SK-N-SH treated with all-trans-retinoic acid at 6 μM for 48 hours (cell line): ENCODE data around the gene VAV3.

Experiments
- ATAC-seq: fragments of 200-7000 bp; cut with Tn5 transposase; 3 replicates; pipeline ENCODE4 v1.9.1; 2020; ENCODE audit warnings: mild to moderate bottlenecking, moderate library complexity
- ARNTL ChIP-seq: fragments of 450-650 bp; formaldehyde crosslinking; IDR thresholded peaks from 2 replicates; pipeline ENCODE4 v1.5.0; 2020; ENCODE audit warnings: low read depth, mild to moderate bottlenecking, moderate library complexity, borderline replicate concordance
- CREB5 ChIP-seq: fragments of 250-450 bp; sonication (Bioruptor Pico); IDR thresholded peaks from 2 replicates; pipeline ENCODE4 v1.5.1; 2020; ENCODE audit warnings: low read depth, mild to moderate bottlenecking, moderate library complexity
- CSRNP3 ChIP-seq: fragments of 250-450 bp; sonication (Bioruptor Pico); IDR thresholded peaks from 2 replicates; pipeline ENCODE4 v1.5.1; 2021; ENCODE audit warnings: mild to moderate bottlenecking, moderate library complexity
- ESRRG ChIP-seq: fragments of 250-450 bp; sonication (Bioruptor Pico); IDR thresholded peaks from 2 replicates; pipeline ENCODE4 v1.6.1; 2021; ENCODE audit warnings: mild to moderate bottlenecking
- GLIS3 ChIP-seq: fragments of 250-450 bp; sonication (Bioruptor Pico); IDR thresholded peaks from 2 replicates; pipeline ENCODE4 v1.5.0; 2020; ENCODE audit warnings: mild to moderate bottlenecking, moderate library complexity
- ISL1 ChIP-seq: fragments of 250-450 bp; sonication (Bioruptor Pico); IDR thresholded peaks from 2 replicates; pipeline ENCODE4 v2.1.2; 2022; ENCODE audit warnings: mild to moderate bottlenecking, moderate library complexity
- OSR1 ChIP-seq: fragments of 250-450 bp; sonication (Bioruptor Pico); IDR thresholded peaks from 2 replicates; pipeline ENCODE4 v1.8.0; 2022; ENCODE audit warnings: moderate library complexity, mild to moderate bottlenecking, inconsistent platforms
- PATZ1 ChIP-seq: fragments of 250-450 bp; sonication (Bioruptor Pico); IDR thresholded peaks from 2 replicates; pipeline ENCODE4 v1.8.0; 2020; ENCODE audit warnings: mild to moderate bottlenecking, moderate library complexity, borderline replicate concordance
- POU6F1 ChIP-seq: fragments of 250-450 bp; sonication (Bioruptor Pico); IDR thresholded peaks from 2 replicates; pipeline ENCODE4 v1.8.0; 2021; ENCODE audit warnings: low read depth, mild to moderate bottlenecking, moderate library complexity, borderline replicate concordance
- RARB ChIP-seq: fragments of 250-450 bp; sonication (Bioruptor Pico); IDR thresholded peaks from 2 replicates; pipeline ENCODE4 v1.8.0; 2021; ENCODE audit warnings: mild to moderate bottlenecking, moderate library complexity
- SNAI2 ChIP-seq: fragments of 250-450 bp; sonication (Bioruptor Pico); IDR thresholded peaks from 2 replicates; pipeline ENCODE4 v1.5.0; 2020; ENCODE audit warnings: mild to moderate bottlenecking, moderate library complexity
- TOX ChIP-seq: fragments of 250-450 bp; sonication (Bioruptor Pico); IDR thresholded peaks from 2 replicates; pipeline ENCODE4 v1.8.0; 2021; ENCODE audit warnings: mild to moderate bottlenecking, moderate library complexity, borderline replicate concordance
- TSHZ2 ChIP-seq: fragments of 250-450 bp; sonication (Bioruptor Pico); IDR thresholded peaks from 2 replicates; pipeline ENCODE4 v1.5.0; 2020; ENCODE audit warnings: mild to moderate bottlenecking, moderate library complexity
- ZC3H10 ChIP-seq: fragments of 250-450 bp; sonication (Bioruptor Pico); IDR thresholded peaks from 2 replicates; pipeline ENCODE4 v1.5.1; 2021; ENCODE audit warnings: mild to moderate bottlenecking, moderate library complexity
- ZFP3 ChIP-seq: fragments of 250-450 bp; sonication (Bioruptor Pico); IDR thresholded peaks from 2 replicates; pipeline ENCODE4 v1.5.0; 2020; ENCODE audit warnings: mild to moderate bottlenecking, moderate library complexity
- ZFP30 ChIP-seq: fragments of 450-650 bp; formaldehyde crosslinking; IDR thresholded peaks from 2 replicates; pipeline ENCODE4 v1.5.0; 2022; ENCODE audit warnings: mild to moderate bottlenecking, moderate library complexity
- ZNF565 ChIP-seq: fragments of 450-650 bp; formaldehyde crosslinking; conservative IDR thresholded peaks from 2 replicates; pipeline ENCODE4 v1.5.0; 2020; ENCODE audit warnings: low read depth, mild to moderate bottlenecking, moderate library complexity

The VAV3 gene

GRCh38 chr1:107680579-107680985 lies 284.4 kb downstream of the VAV3 start:
- no peak for ATAC-seq
- TF ChIP-seq CREB5 (CRISPR knock-in tag) (no peak), SNAI2 (CRISPR knock-in tag) (no peak), ZFP30 (CRISPR knock-in tag) (no peak), TOX (CRISPR knock-in tag) (no peak), POU6F1 (CRISPR knock-in tag) (no peak), ZNF565 (CRISPR knock-in tag) (no peak), OSR1 (CRISPR knock-in tag) (no peak), CSRNP3 (no peak), ESRRG (no peak), TSHZ2 (no peak), PATZ1 (no peak), ZFP3 (CRISPR knock-in tag) (no peak), ARNTL (CRISPR knock-in tag) (no peak)

GRCh38 chr1:107679411-107679953 lies 285.5 kb downstream of the VAV3 start:
- ATAC-seq = no peak
- no peak for TF ChIP-seq ZC3H10 (CRISPR knock-in tag)
- TF ChIP-seq RARB = no peak
- TF ChIP-seq ESRRG = no peak
- TF ChIP-seq ZFP30 (CRISPR knock-in tag) = no peak
- TF ChIP-seq CSRNP3 = no peak
- no peak for TF ChIP-seq TSHZ2

- no peak for TF ChIP-seq RARB
- no peak for TF ChIP-seq ZFP30 (CRISPR knock-in tag)
- no peak for TF ChIP-seq POU6F1 (CRISPR knock-in tag)
- TF ChIP-seq GLIS3 = no peak
- no peak for TF ChIP-seq ISL1 (CRISPR knock-in tag)
- TF ChIP-seq TOX (CRISPR knock-in tag) = no peak
- ATAC-seq = no peak
These were observed 286.0 kb downstream of the VAV3 start for GRCh38 chr1:107678993-107679392.
